ENCODE data around the gene STOM. TPM values are rescaled to one million over a fixed set of nuclear protein-coding genes. Genes with fewer than 3 reads are reported as not detected.

STOM gene
- total RNA-seq, 2 experiments from 2014 or later, result 50.7 to 54.9 TPM

DNA sequence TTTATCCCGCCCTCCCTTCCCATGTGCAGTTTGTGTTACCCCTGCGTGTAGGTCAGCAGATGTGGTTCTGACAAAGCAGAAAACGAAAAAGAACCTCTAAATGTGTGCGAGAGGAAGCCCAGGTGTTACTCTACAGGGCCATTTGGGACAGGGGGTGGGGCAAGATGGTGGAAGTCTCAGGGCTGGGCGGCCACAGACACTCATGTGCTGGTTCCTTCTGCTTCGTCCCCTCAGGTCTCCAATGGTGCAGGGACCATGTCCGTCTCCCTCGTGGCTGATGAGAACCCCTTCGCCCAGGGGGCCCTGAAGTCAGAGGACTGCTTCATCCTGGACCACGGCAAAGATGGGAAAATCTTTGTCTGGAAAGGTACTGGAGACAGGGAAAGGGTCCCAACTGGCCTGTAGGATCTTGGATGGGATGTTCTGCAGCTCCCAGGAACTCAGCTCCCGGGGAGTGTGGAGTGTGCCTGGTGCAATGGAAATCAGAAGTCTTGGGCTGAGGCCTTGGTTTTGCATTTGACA, 53.1 kb downstream of the STOM start:
- H3K27ac Mint-ChIP-seq, result no peak overlapping the region
- DNase-seq (no peak), ATAC-seq (no peak)
- ChIA-PET POLR2A (no interaction called here), CTCF (interaction anchor here (1.0 to 10.1 kb wide), 6 partner anchors 37 to 106 kb away, joined by 3 to 336 read pairs (median 42); no protein-coding TSS in a partner anchor)
- peaks cover 16% of the 10 kb centered on the region for H3K4me1 Mint-ChIP-seq (ENCODE audit: low read depth)
- H3K27me3 Mint-ChIP-seq (ENCODE audit: low read depth), result no peaks in the 10 kb centered on the region
- no peak overlapping the region for H3K4me3 Mint-ChIP-seq
- no peaks in the 10 kb centered on the region for H3K9me3 Mint-ChIP-seq (ENCODE audit: insufficient read depth)
- H3K36me3 Mint-ChIP-seq (ENCODE audit: low read depth), result peaks cover 4% of the 10 kb centered on the region

DNA sequence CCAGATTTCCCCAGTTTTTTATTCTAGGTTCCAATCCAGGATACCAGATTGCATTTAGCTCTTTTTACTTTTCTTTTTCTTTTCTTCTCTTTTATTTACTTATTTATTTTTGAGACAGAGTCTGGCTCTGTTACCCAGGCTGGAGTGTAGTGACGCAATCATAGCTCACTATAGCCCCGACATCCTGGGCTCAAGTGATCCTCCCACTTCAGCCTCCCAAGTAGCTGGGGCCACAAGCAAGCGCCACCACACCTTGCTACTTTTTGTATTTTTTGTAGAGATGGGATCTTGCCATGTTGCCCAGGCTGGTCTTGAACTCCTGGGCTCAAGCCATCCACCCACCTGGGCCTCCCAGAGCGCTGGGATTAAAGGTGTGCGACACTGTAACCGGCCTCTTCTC, 53.7 kb downstream of the STOM start:
- no peak for ATAC-seq
- H3K4me3 Mint-ChIP-seq, result no peak overlapping the region

DNA sequence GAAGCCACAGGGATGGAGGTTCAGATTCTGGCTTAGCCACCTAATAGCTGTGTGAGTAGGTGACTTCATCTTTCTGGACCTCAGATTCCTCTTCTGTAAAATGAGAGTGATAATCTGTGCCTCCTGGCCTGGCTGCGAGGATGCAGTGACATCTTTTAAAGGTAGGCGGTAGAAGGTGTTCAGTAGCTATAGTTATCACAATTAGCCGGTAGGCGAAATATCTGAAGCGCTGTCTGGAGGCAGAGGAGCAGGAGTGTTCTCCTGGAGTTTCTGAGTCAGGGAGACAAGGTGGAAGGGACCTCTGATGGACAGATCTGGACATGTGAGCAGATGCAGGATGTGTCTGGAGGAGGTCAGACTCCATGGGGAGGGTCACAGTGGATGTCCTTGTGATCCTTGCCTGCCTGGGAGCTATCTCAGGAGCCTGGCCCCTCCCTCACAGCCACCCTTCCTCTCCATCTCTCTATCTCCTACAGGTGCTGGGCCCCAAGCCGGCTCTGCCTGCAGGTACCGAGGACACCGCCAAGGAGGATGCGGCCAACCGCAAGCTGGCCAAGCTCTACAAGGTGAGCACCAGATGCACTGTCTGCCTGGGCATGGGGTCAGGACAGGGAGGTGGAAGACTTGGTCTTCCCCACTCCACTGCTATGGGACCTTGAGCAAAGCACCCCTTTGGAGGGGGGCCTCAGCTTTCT, 56.4 kb downstream of the STOM start:
- no peaks in the 10 kb centered on the region for H3K36me3 Mint-ChIP-seq (ENCODE audit: low read depth)
- no peak overlapping the region for H3K4me3 Mint-ChIP-seq
- POLR2A ChIA-PET, result interaction anchor here (0.6 kb wide), 1 partner anchor 247 kb away, joined by 3 read pairs; no protein-coding TSS in a partner anchor
- no peak overlapping the region for H3K27ac Mint-ChIP-seq
- CTCF ChIA-PET, result interaction anchor here (0.8 to 10.1 kb wide), 4 partner anchors 35 to 103 kb away, joined by 5 to 225 read pairs (median 44); no protein-coding TSS in a partner anchor
- no peaks in the 10 kb centered on the region for H3K4me1 Mint-ChIP-seq (ENCODE audit: low read depth)
- ATAC-seq (no peak), DNase-seq (no peak)
- H3K9me3 Mint-ChIP-seq (ENCODE audit: insufficient read depth), result no peaks in the 10 kb centered on the region
- H3K27me3 Mint-ChIP-seq (ENCODE audit: low read depth), result no peaks in the 10 kb centered on the region

More for the DNA sequence above, 53.7 kb downstream of the STOM start:
- Mint-ChIP-seq H3K27ac (no peak overlapping the region), H3K27me3 (ENCODE audit: low read depth) (no peaks in the 10 kb centered on the region), H3K9me3 (ENCODE audit: insufficient read depth) (no peaks in the 10 kb centered on the region), H3K36me3 (ENCODE audit: low read depth) (peaks cover 4% of the 10 kb centered on the region), H3K4me1 (ENCODE audit: low read depth) (peaks cover 14% of the 10 kb centered on the region)
- POLR2A ChIA-PET, result no interaction called here
- CTCF ChIA-PET, result interaction anchor here (0.7 to 10.1 kb wide), 9 partner anchors 34 to 106 kb away, joined by 3 to 225 read pairs (median 4); no protein-coding TSS in a partner anchor
- DNase-seq, result no peak

DNA sequence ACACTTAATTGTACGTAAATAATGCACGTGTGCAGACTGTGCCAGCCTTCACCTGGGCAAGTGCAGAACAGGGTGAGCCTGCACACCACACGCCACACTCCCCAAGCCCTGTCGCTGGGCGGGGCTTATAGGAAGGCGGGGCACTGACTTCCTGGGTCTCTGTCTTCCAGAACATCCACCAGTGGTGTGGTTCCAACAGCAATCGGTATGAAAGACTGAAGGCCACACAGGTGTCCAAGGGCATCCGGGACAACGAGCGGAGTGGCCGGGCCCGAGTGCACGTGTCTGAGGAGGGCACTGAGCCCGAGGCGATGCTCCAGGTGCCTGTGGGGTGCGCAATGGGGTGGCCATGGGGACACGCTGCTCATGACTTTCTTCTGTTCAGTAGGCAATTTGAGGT, 57.9 kb downstream of the STOM start:
- no peaks in the 10 kb centered on the region for H3K9me3 Mint-ChIP-seq (ENCODE audit: insufficient read depth)
- no peak for DNase-seq
- CTCF ChIA-PET, result interaction anchor here (9.5 kb wide), 1 partner anchor 101 kb away, joined by 78 read pairs; no protein-coding TSS in a partner anchor
- no peak for ATAC-seq
- H3K27ac Mint-ChIP-seq, result no peak overlapping the region
- POLR2A ChIA-PET, result interaction anchor here (0.7 kb wide), 1 partner anchor 17 kb away, joined by 3 read pairs; no protein-coding TSS in a partner anchor
- no peaks in the 10 kb centered on the region for H3K36me3 Mint-ChIP-seq (ENCODE audit: low read depth)
- H3K4me3 Mint-ChIP-seq, result no peak overlapping the region
- H3K27me3 Mint-ChIP-seq (ENCODE audit: low read depth), result no peaks in the 10 kb centered on the region
- H3K4me1 Mint-ChIP-seq (ENCODE audit: low read depth), result no peaks in the 10 kb centered on the region

DNA sequence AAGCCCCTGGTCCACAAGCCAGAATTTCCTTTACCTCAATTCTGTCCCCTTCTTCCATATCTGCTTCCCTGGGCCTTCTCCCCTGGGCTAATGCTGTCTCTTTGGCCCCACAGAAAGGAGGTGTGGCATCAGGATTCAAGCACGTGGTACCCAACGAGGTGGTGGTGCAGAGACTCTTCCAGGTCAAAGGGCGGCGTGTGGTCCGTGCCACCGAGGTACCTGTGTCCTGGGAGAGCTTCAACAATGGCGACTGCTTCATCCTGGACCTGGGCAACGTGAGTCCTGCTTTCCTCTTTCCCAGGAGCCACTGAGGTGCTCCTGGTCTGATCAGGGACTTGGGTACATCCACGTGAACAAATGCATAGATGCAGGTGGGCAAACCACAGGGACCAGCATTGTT, 59.5 kb downstream of the STOM start:
- ChIA-PET CTCF (interaction anchor here (1.1 to 2.0 kb wide), 3 partner anchors 9 to 97 kb away, joined by 4 to 8 read pairs (median 6); no protein-coding TSS in a partner anchor), POLR2A (no interaction called here)
- ATAC-seq, result no peak
- no peak overlapping the region for H3K27ac Mint-ChIP-seq
- H3K9me3 Mint-ChIP-seq (ENCODE audit: insufficient read depth), result no peaks in the 10 kb centered on the region
- H3K27me3 Mint-ChIP-seq (ENCODE audit: low read depth), result no peaks in the 10 kb centered on the region
- no peaks in the 10 kb centered on the region for H3K4me1 Mint-ChIP-seq (ENCODE audit: low read depth)
- DNase-seq, result no peak
- H3K36me3 Mint-ChIP-seq (ENCODE audit: low read depth), result no peaks in the 10 kb centered on the region
- H3K4me3 Mint-ChIP-seq, result no peak overlapping the region

DNA sequence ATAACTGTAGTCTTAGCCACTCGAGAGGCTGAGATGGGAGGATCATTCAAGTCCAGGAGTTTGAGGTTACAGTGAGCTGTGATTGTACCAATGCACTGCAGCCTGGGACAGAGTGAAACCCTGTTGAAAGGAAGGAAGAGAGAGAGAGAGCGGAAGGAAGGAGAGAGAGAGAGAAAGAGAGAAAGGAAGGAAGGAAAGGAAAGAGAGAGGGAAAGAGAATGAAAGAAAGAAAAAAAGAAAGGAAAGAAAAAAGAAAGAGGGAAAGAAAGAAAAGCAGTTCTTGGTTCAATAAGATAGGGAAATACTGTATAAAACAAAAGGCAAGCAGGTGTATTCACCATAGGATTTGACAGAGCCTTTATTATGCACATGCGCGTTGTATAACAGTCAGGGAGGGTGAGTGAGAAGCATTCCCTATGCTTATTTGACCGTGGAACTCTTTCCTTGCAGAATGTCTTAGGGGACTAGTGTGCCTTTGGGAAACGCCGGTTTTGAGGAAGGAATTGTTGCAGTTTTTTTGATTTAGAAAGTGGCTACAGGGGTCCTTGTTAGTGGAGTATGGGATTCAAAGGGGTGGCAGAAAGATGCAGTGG, 60.1 kb downstream of the STOM start:
- Mint-ChIP-seq H3K4me1 (ENCODE audit: low read depth) (no peaks in the 10 kb centered on the region), H3K27ac (no peak overlapping the region)

DNA sequence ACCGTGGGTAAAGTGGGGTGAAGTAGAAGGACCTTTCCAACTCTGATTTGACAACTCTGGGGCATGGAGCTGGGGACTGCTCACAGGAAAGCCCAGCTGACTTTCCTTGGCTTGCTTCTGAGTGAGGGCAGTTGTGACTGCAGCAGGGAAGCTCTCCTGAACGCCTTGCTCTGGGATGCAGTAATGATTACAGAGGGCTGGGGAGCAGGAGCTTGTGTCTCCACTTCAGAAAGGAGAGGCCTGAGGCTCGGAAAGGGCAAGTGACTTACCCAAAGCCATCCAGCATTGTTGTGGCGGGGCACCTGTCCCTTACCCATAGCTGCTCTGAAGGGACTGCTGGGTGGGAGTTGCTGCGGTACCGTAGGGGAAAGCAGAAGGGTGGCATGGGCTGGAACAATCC, 60.9 kb downstream of the STOM start:
- H3K9me3 Mint-ChIP-seq (ENCODE audit: insufficient read depth), result no peaks in the 10 kb centered on the region
- no peak for ATAC-seq
- H3K27me3 Mint-ChIP-seq (ENCODE audit: low read depth), result no peaks in the 10 kb centered on the region
- H3K4me3 Mint-ChIP-seq, result no peak overlapping the region
- POLR2A ChIA-PET, result no interaction called here
- H3K4me1 Mint-ChIP-seq (ENCODE audit: low read depth), result no peaks in the 10 kb centered on the region
- DNase-seq, result no peak
- H3K27ac Mint-ChIP-seq, result no peak overlapping the region
- CTCF ChIA-PET, result interaction anchor here (1.9 to 2.9 kb wide), 3 partner anchors 10 to 96 kb away, joined by 6 to 18 read pairs (median 8); no protein-coding TSS in a partner anchor
- H3K36me3 Mint-ChIP-seq (ENCODE audit: low read depth), result no peaks in the 10 kb centered on the region

More for the DNA sequence above, 60.1 kb downstream of the STOM start:
- POLR2A ChIA-PET, result no interaction called here
- H3K27me3 Mint-ChIP-seq (ENCODE audit: low read depth), result no peaks in the 10 kb centered on the region
- DNase-seq (no peak), ATAC-seq (no peak)
- CTCF ChIA-PET, result interaction anchor here (1.9 to 2.9 kb wide), 3 partner anchors 9 to 97 kb away, joined by 6 to 18 read pairs (median 8); no protein-coding TSS in a partner anchor
- H3K9me3 Mint-ChIP-seq (ENCODE audit: insufficient read depth), result no peaks in the 10 kb centered on the region
- H3K36me3 Mint-ChIP-seq (ENCODE audit: low read depth), result no peaks in the 10 kb centered on the region
- no peak overlapping the region for H3K4me3 Mint-ChIP-seq

DNA sequence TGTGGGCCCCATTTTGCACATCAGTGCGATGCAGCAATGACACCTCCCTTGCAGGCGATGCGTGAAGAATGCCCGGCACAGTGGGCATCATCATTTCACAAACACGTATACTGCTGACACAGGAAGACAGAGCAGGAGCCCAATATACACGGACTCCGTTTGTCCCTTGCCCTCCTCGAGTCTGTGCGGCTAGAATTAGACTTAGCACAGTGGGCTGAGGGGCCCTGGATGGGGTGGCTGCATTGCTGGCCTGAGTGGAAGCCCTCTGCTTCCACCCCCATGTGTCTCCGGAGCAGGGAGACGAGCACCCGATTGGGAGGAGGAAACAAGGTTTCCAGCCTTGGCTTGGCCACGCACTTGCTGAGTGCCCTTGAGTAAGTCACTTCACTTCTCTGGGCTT, 61.3 kb downstream of the STOM start:
- ChIA-PET CTCF (interaction anchor here (0.9 to 2.9 kb wide), 4 partner anchors 11 to 91 kb away, joined by 3 to 18 read pairs (median 5); no protein-coding TSS in a partner anchor), POLR2A (no interaction called here)
- Mint-ChIP-seq H3K4me3 (no peak overlapping the region), H3K4me1 (ENCODE audit: low read depth) (no peaks in the 10 kb centered on the region), H3K27ac (no peak overlapping the region), H3K27me3 (ENCODE audit: low read depth) (no peaks in the 10 kb centered on the region), H3K36me3 (ENCODE audit: low read depth) (no peaks in the 10 kb centered on the region), H3K9me3 (ENCODE audit: insufficient read depth) (no peaks in the 10 kb centered on the region)
- DNase-seq (no peak), ATAC-seq (no peak)

DNA sequence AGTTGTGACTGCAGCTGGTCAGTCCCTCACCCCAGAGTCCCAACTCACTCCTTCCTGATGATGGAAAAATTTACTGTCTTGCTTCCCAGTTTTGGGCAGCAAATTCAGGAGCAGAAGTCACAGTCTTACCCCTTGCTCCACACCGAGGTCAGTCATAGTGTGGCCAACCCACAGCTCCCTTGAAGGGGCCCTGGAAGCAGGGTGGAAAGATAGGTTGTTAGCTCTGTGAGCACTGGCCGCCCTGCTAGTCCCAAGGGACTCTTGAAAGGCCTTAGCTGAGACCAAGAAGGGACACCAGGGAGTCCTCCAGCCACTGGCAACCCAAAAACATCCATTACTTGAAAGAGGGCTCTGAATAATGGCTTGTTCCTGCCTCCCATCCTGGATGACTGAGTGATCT, 62.1 kb downstream of the STOM start:
- no peak for ATAC-seq
- H3K36me3 Mint-ChIP-seq (ENCODE audit: low read depth), result no peaks in the 10 kb centered on the region
- no peak overlapping the region for H3K27ac Mint-ChIP-seq
- POLR2A ChIA-PET, result no interaction called here
- H3K27me3 Mint-ChIP-seq (ENCODE audit: low read depth), result no peaks in the 10 kb centered on the region
- no peaks in the 10 kb centered on the region for H3K4me1 Mint-ChIP-seq (ENCODE audit: low read depth)
- CTCF ChIA-PET, result interaction anchor here (0.8 to 2.9 kb wide), 4 partner anchors 11 to 91 kb away, joined by 3 to 18 read pairs (median 4); no protein-coding TSS in a partner anchor
- DNase-seq, result no peak
- no peaks in the 10 kb centered on the region for H3K9me3 Mint-ChIP-seq (ENCODE audit: insufficient read depth)
- H3K4me3 Mint-ChIP-seq, result no peak overlapping the region

DNA sequence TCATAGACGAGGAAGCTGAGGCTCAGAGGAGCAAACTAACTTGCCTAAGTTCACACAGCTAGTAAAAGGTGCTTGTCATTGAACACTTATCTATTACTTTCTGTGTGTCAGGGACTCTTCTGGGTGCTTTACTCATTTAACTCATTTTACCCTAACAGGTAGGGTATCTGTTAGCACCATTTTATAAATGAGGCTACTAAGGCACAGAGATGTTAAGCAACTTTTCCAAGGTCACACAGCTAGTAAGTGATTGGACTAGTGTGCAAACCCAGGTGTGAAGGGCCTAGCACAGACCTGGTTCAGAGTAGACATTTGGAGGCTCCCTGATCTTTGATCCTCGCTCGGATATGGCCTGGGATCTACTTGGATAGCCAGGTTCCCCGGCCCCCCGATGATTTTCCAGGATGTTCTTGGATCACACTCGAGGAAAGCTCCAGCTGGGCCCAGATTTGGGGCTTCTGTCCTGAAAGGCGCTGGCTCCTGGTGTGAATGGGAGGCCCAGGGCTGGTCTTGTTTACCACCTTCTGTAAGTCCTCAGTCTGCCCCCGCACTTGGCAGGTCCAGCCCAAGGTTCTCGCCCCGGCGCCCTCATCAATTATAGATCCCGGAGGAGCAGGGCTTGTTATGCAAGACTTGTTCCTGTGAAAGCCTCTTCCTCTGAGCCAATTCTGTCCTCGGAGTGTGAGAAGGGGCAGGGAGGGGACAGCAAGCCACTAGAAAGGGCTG, 64.6 kb downstream of the STOM start:
- H3K27me3 Mint-ChIP-seq (ENCODE audit: low read depth), result peaks cover 5% of the 10 kb centered on the region

DNA sequence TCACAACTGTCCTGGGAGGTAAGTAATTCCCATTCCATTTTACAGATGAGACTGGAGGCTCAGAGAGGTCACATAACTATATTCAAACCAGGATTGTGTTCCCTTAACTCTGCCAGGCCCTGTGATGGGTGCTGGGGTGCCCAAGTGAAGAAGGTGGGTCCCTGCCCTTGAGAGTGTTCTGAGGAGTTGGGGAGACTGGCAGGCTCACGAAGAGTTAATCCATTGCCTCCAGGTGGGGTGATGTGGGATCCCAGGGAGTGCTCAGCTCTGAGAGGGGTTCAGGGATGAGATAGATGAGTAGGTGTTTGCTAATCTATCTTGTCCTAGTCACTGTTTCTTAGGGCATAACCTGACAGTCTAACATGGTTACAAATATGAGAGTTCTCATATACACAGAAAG, 65.3 kb downstream of the STOM start:
- H3K9me3 Mint-ChIP-seq (ENCODE audit: insufficient read depth), result no peaks in the 10 kb centered on the region
- no peak overlapping the region for H3K27ac Mint-ChIP-seq
- peaks cover 6% of the 10 kb centered on the region for H3K4me1 Mint-ChIP-seq (ENCODE audit: low read depth)
- H3K27me3 Mint-ChIP-seq (ENCODE audit: low read depth), result peaks cover 10% of the 10 kb centered on the region
- ATAC-seq (no peak), DNase-seq (no peak)
- H3K36me3 Mint-ChIP-seq (ENCODE audit: low read depth), result no peaks in the 10 kb centered on the region
- POLR2A ChIA-PET, result no interaction called here
- H3K4me3 Mint-ChIP-seq, result no peak overlapping the region
- CTCF ChIA-PET, result interaction anchor here (0.7 to 2.6 kb wide), 2 partner anchors 15 to 91 kb away, joined by 3 to 12 read pairs; no protein-coding TSS in a partner anchor

More for the DNA sequence above, 64.6 kb downstream of the STOM start:
- ATAC-seq, result no peak
- ChIA-PET CTCF (interaction anchor here (0.7 to 1.7 kb wide), 2 partner anchors 15 to 92 kb away, joined by 3 to 5 read pairs; no protein-coding TSS in a partner anchor), POLR2A (interaction anchor here (0.6 kb wide), 1 partner anchor 98 kb away, joined by 4 read pairs; no protein-coding TSS in a partner anchor)
- Mint-ChIP-seq H3K9me3 (ENCODE audit: insufficient read depth) (no peaks in the 10 kb centered on the region), H3K27ac (no peak overlapping the region), H3K4me1 (ENCODE audit: low read depth) (peaks cover 1% of the 10 kb centered on the region), H3K4me3 (no peak overlapping the region), H3K36me3 (ENCODE audit: low read depth) (no peaks in the 10 kb centered on the region)
- DNase-seq, result no peak

All from activated CD8-positive, alpha-beta T cell treated with anti-CD3 and anti-CD28 coated beads, Interleukin-2, amount 10 ng/mL, durations not matched to agents 7 days and 5 days (primary cell).